HPDE6-E6E7 (cell line): ENCODE measurements around the gene NMNAT3.
"Not testable (repeated sequence)": the region's sequence is repeated elsewhere in the genome, so short reads cannot be mapped to it uniquely, and the experiment has no call there.

ENCODE experiments used
- DNase-seq: peaks from one replicate; pipeline ENCODE4 v3.0.0; 2011; ENCODE audit warnings: missing footprints; ENCODE audit errors: extremely low spot score

Gene NMNAT3

DNA sequence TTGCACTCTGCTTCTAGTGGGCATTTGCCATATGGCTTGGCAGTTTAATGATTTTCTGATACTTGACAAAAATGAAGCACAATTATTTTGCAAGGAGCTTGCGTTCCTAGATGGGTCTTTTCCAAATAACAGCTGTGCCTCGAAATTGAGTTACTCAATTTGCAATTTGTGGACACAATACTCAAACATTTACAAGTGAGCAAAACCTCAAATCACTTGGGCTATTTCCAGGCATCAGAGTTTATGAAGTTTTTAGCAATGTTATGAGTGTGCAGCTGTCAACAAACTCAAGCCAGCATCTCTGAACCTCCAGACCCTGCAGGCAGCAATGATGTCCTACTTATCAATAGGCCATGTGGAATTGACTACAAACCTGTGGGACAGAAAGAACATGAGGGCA is 41.3 kb downstream of the NMNAT3 start:
- no peak for DNase-seq

DNA sequence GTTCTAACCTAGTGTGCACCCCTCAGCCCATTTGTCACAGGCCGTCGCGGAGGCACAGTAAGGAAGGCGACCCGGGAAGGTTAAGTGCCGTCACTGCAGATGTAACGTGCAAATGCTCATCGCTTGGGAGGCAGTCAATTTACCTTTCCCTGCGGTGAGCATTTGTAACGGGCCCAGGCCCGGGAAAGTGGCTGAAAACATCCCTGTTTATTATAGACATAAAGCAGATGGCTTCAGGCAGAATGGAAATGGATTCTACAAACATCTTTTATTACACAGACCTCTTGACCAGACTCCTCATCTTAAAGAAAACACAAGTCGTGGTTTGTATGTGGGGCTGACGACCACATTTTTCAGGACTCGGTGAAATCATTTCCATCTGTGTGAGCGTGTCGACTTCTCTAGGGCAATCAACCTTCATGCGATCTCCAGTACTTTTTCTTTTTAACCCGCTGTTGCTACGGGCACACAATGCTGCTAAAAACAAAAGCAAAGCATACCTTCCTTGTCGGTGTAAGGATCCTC is 43.6 kb downstream of the NMNAT3 start:
- DNase-seq = no peak

DNA sequence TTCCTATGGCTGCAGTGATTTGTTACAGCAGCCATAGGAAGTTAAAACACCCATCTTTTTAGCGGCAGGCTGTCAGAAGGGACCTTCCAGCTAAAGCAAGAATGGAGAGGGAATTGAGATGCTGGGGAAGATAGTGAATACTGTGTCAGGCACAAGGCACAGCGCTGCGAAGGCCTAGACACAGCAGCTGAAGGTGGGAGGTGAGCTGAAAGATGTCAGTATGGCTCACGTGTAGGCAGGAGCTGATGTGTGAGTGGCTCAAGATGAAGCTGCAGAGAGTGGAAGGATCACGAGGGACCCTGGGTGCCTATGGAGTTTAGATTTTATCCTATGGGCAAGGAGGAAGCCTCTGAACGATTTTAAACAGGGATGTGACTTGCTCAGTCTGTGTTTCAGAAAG is 44.3 kb downstream of the NMNAT3 start:
- no peak for DNase-seq

DNA sequence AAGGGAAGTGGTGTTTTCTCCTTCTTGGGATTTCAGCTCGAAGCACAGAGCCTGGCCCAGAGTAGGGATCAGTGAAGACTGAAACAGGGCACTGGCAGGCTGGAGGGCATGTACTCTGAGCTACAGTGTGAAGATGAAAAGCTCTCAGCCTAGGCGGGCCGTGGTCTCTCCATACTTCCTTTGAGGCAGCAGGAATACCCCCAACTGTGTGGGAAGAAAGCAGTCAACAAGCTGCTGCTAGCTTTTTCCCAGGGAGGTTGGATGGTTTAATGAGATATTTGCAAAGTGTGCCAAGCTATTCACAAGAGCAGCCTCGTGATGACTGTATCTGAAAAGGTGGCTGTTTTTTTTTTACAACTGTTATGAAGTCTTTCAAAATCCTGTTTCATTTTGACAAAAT is 47.2 kb downstream of the NMNAT3 start:
- DNase-seq = no peak

DNA sequence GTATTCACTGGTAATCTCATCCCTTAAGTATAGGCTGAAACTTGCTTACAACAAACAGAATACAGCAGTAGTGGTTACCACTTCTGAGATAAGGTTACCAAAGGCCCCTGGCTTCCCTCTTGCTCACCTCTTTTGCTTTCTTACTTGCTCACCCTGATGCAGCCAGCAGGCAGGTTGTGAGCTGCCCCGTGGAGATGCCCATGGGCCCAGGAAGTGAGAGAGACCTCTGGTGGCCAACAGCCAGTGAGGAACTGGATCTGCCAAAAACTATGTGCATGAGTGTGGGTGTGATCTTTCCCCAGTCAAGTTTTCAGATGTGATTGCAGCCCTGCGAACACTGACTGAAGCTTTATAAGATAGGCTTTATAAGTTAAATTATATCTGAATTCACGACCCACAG is 48.7 kb downstream of the NMNAT3 start:
- peak; percentile 78 for DNase-seq

DNA sequence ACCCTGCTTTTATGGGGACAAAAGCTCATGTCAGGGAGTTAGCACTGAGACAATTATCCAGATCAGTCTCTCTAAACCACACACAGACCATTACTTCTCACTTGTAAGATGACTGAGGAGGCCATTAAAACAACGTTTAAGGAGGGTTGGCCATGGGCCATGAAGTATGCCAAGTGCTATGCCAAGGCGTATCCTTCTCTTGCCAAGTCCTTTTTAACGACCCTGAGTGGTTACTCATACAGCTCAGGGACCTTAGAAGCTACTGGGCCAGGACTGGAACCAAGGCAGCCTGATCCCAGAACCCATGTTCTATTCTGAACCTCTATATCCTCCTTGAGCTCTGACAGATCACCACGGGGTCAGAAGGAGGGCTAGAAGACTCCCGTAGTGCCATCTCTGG is 50.0 kb downstream of the NMNAT3 start:
- no peak for DNase-seq

DNA sequence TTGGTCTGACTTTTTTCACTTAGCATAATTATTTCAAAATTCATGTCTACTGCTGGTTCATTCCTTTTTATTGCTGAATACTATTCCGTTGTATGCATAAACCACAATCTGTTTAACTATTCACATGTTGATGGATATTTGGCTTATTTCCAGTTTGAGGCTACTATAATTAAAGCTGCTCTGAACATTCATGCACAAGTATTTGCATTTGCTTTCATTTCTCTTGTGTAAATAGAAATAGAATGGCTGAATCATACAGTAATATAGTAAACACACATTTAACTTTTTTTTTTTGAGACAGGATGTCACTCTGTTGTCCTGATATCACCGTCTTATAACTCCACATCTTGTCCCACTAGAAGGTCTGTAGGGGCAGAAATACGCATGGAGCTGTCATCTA is 57.3 kb downstream of the NMNAT3 start:
- DNase-seq = no peak

DNA sequence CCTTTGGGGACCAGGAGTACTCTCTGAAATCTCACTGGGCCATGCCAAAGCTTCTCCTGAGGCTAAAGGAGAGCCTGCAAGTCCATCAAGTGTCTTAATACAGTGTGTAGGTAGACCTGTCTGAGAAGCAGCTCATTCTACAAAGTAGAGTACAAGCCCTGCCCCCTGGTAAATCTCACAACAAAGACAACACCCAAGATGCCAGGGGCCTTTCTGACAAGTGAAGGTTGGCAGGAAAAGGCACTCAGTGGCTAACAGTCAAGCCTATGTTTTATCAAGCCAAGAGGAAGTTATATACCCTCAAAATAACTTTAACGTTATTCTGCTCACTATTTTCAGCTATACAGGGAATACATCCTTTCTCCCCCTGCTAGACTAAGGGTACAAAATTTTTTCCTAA is 58.3 kb downstream of the NMNAT3 start:
- no peak for DNase-seq

DNA sequence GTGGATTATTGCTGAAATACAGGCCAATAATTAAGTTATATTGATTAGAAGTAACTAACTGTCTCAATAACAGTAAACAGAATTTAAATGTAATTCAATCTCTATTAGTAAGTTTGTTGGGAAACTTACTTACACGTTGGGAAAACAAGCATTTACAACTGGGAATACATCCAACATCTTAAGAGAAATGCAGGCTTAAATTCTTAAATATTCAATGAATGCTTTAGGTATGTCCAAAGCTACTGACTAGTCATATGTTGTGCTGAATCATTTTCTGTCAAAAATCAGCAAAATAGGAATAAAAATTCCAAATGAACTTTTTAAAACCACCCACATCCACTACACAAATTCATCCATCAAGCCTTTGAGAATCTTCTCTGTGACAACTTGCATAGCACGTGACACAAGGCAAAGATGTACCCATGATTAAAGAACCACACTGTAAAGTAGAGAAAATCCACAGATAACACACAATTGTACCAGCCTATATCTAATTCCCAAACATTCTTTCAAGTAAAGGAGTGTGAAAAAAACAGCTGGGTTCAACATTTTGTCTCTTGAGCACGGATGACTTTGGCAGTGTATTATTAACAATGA is 60.0 kb downstream of the NMNAT3 start:
- no peak for DNase-seq

DNA sequence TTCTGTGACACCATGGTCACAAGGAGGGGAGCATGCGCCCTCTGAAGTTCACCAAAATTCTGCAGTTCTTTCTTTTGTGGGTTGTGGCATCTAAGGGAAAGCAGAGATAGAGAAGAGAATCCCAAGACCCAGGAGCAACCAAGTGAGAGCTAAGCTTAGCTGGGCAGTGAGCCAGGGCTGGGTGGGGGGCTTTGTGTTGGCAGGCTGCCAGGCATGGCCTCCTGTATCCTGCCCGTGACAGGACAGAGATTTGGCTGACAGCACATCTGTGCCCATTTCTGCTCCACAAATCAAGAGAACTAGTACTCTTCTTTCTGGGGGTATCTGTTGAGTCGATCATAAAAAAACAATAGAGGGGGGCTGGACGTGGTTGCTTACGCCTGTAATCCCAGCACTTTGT is 66.2 kb downstream of the NMNAT3 start:
- no peak for DNase-seq

DNA sequence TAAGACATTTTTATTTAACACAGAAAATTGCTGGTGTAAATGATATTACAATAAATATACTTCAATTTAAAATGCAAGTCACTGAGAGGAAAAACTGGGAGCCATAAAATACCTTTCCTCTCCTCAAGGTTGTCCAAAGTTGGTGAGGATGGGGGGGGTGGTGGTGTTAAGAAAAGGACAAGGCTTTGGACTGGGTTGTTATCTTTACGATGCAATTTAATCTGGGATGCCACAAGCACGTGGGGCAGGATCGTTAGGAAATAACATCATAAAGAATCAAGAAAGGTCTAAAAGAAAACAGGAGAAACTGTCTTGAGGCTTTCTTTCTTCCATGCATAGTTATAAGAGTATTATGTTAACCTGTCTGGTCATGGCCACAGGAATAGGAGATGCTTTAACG is 66.9 kb downstream of the NMNAT3 start:
- no peak for DNase-seq

DNA sequence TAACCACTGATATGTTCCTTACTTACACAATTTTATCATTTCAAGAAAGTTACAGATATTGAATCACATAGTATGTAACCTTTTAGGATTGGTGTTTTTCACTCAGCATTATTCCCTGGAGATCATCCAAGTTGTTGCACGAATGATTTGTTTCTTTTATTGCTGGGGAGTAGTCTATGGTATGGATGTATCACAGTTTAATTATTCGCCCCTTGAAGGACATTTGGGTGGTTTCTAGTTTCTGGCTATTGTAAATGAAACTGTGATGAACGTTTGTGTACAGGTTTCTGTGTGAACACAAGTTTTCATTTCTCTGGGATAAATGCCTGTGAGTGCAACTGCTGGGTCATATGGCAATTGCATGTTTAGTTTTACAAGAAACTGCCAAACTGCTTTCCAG is 68.8 kb downstream of the NMNAT3 start:
- DNase-seq = no peak

DNA sequence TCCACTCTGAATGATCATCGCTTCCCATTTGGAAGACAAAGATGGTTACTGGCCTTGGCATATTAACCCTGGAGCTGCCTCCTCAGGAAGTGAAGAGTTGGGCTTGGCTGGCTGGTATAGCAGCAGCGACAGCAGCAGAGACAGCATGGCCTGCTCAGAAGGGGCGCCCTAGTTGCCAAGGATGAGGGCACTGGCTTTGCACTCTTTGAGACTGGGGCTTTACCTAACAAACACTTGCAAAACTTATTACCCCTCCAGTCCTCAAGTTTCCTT is 69.7 kb downstream of the NMNAT3 start:
- DNase-seq = no peak

DNA sequence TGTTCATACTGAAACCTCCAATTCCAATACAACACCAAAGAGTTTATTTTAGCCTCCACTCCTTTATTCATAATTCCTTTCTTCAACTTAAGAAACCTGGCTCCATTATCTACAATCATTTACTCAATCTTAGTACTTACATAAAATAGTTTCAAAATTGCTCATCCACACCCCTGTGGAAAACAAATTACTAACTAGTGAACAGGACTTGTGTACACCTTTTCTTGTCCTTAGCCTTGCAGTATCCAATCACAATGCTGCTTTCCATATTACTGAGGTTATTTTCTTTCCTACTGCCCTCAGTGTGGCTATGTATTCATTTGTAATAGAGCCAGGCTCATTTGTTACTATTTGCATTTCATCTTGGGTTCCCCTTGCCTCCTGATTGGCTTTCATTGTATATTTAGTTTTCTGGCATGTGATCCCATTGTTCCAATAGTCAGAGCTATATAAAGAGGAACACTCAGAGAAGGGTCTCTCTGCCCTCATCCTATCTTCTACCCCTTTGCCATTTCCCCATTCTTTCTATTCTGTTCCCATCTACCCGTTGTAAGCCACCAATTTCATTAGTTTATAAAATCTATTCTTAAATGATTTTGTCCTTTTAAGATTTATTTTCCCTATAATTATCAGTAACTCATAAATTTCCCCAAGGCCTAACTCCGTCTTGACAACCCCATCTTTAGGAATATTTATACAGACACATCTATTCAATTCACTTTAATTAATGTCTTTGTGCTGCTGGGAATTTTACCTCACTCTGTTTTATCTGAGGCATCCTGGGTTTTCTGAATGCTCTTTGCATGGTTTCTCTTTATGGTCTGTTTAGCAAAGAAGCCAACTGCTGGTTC is 70.3 kb downstream of the NMNAT3 start:
- DNase-seq = no peak

DNA sequence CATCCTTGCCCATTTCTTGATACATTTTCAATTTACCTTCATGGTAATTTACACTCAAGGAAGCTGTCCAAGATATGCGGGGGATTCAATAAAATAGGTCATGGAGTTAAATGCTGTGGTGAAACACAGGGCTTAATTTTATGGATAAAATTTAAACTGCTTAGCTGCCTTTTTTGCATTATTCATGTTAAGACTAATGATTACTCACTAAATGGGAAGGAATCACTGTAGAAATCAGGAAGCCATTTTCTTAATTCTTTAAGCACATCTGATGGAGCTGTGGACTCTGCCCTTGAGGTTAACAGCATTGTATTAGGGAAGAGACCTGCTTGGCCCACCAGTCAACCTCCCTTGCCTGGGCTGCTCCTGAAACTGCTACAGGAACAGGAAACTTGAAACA is 75.8 kb downstream of the NMNAT3 start:
- no peak for DNase-seq

DNA sequence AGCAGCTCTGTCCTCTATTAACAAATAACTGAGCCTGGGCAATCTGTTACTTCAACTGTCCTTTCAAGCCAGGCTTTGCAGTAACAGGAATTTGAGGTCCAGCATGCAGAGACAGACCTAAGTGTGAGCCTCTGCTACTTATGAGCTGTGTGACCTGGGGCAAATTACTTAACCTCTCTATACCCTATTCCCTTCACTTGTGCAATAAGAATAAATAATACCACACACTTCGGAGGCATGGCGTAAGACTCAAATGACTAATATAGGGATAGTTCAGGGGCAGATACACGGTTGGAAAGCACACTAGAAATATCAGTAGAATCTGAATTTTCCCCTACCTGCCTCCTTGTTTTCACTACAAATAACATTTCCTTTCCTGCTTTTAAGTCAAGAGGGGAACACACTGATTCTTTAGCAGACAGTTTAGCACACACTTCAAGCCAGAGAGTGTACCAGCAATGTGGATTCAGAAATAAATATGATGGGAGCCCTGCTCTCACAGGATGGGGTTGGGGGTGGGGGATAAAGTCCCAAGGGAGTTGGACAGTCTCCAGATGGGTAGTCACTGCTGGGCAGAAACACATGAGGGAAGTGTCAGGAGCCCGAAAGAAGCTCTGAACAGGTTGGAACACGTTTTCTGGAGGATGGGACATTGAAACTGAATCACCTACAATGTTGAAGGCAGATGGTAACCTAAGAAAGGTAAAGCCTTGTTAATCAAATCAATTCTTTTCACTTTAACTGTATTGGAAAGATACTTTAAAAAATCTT is 76.4 kb downstream of the NMNAT3 start:
- DNase-seq = peak; percentile 80

DNA sequence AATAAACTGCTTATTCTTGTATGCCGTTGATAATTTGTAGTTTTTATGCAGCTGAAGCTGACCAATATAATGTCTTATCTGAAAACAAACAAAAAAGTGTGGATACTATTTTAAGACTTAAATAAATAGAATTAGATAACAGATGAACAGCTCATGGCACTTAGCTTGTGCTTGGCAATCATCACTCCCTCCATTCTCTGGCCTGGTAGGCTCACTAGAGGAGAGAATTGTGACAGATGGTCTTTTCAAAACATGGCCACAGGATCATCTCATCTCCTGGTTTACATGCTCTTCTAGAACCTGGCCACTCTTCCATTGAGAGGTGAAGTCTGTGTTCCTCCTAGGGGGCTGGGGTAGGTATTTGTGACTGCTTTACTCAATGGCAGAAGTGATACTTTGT is 79.8 kb downstream of the NMNAT3 start:
- DNase-seq = no peak

DNA sequence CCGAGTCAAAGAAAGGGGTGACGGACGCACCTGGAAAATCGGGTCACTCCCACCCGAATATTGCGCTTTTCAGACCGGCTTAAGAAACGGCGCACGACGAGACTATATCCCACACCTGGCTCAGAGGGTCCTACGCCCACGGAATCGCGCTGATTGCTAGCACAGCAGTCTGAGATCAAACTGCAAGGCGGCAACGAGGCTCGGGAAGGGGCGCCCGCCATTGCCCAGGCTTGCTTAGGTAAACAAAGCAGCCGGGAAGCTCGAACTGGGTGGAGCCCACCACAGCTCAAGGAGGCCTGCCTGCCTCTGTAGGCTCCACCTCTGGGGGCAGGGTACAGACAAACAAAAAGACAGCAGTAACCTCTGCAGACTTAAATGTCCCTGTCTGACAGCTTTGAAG is 86.6 kb downstream of the NMNAT3 start:
- not testable (repeated sequence) for DNase-seq

DNA sequence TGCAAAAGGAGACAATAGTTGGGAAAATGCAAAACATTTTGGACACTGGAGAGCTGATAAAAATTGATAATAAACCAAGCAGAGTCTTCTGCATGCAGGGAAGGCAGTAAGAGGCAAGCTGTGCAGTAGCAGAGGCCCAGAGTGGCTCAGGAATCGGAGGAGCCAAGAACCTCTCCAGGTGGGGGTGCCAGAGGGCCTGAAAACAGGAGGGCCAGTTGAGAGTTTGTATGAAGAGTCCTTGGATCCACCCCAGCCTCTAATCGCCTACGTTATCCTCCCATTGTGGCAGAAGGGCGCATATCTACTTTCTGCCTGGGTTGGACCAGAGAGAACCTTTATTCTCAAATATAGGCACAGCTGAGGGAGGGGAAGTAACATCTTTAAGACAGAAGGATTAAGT is 89.3 kb downstream of the NMNAT3 start:
- peak; percentile 68 for DNase-seq

DNA sequence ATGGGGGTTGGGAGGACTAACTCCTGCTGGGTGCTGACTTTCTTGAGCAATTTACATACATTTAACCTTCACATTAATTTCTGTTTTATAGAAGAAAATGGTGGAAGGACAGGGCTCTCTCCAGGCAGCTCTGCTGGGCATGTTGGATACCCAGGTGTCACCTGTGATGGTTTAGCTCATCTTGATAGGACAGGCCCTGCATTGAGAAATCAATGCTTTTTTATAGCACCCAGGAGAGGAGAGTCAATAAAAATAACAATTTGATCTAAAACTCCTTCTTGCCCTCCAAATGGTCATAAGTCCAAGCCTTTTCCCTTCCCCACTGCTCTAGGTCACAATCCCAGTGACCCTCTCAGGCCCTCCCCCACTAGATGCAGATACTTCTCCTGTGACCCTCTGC is 90.0 kb downstream of the NMNAT3 start:
- no peak for DNase-seq

DNA sequence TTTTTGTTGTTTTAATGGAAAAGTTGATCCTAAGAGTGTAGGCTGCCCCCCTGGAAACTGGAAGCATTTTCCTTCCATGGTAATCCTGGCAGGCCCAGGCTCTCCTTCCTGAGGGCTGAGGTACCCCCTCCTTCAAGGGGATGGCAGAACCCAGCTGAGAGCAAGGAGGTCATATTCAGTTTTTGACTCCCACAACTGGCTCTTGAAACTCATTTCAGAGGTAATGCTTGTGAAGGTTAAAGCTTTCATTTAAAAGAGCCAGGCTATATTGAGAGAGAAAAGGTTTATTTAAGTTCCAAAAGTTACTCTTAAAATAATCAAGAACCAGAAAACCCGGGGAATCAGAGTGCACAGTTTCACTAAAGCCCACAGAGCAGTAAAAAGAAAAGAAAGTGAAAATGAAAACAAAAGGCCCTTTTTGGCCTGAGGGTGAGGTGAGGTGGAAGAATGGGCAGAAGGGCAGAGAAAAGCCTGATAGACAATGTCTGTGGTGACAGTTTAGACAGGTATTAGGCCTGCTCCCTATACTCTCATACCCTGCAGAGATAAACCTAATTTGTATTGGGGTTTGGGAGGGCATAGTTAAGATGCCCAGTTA is 91.3 kb downstream of the NMNAT3 start:
- DNase-seq = no peak

DNA sequence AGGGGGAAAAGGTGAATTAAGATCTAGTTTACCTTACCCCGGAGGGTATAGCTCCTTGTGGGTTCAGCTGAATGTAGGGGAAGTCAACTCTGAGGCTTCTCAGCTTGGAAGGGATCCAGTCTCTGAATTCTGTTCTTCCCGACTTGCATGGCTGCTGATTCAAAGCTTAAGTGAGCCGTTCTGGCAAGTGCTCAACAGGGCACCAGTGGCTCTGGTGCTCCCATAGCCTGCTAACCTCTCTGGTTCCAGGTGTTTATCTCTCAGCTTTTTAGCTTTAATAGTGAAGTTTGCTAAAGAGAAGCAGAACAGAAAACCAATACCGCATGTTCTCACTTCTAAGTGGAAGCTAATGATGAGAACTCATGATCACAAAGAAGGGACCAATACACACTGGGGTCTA is 92.0 kb downstream of the NMNAT3 start:
- no peak for DNase-seq

DNA sequence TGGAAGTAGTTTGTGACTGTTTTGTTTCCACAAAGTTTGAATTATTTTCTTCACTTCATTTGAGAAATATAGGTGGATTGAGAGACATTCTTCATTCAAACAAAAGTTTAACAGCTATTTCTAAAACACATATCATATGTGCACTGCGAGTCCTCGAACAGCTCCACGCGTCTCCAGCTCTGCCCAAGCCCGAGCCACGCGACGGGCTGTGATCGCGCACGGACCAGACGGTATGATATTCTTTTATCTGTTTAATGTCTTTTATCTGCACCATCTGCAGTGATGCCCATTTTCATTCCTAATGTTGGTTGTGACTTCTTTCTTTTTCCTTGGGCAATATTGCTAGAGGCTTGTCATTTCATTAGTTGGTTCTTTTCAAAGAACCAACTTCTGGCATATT is 94.1 kb downstream of the NMNAT3 start:
- DNase-seq = not testable (repeated sequence)
